Central memory CD4-positive, alpha-beta T cell (primary cell): Measurements from ENCODE around the gene SDHAF1.
"Not testable (repeated sequence)": the region's sequence is repeated elsewhere in the genome, so short reads cannot be mapped to it uniquely, and the experiment has no call there.

Experiments
- DNase-seq: peaks from one replicate; pipeline ENCODE4 v3.0.0; 2022

The SDHAF1 gene

GRCh38 chr19:36025541-36025940 is 30.6 kb downstream of the SDHAF1 start:
- no peak for DNase-seq

GRCh38 chr19:36026091-36026876 is 31.3 kb downstream of the SDHAF1 start:
- no peak for DNase-seq

DNA sequence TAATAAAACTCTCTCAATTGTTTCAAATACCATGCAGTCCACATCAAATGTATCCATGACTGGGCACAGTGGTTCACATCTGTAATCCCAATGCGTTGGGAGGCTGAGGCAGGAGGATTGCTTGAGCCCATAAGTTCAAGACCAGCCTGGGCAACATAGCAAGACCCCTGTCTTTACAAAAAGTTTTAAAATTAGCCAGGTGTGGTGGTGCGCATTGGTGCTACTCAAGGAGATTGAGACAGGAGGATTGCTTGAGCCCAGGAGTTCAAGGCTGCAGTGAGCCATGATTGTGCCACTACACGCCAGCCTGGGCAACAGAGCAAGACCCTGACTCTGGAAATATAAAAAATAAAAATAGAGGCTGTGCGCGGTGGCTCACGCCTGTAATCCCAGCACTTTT is 32.7 kb downstream of the SDHAF1 start:
- DNase-seq: no peak

- DNase-seq: no peak
These were observed 33.5 kb downstream of the SDHAF1 start for GRCh38 chr19:36028313-36029041.

- DNase-seq: no peak
These were observed 35.5 kb downstream of the SDHAF1 start for GRCh38 chr19:36030264-36031148.

- no peak for DNase-seq
These were observed 36.3 kb downstream of the SDHAF1 start for GRCh38 chr19:36031308-36031707.

DNA sequence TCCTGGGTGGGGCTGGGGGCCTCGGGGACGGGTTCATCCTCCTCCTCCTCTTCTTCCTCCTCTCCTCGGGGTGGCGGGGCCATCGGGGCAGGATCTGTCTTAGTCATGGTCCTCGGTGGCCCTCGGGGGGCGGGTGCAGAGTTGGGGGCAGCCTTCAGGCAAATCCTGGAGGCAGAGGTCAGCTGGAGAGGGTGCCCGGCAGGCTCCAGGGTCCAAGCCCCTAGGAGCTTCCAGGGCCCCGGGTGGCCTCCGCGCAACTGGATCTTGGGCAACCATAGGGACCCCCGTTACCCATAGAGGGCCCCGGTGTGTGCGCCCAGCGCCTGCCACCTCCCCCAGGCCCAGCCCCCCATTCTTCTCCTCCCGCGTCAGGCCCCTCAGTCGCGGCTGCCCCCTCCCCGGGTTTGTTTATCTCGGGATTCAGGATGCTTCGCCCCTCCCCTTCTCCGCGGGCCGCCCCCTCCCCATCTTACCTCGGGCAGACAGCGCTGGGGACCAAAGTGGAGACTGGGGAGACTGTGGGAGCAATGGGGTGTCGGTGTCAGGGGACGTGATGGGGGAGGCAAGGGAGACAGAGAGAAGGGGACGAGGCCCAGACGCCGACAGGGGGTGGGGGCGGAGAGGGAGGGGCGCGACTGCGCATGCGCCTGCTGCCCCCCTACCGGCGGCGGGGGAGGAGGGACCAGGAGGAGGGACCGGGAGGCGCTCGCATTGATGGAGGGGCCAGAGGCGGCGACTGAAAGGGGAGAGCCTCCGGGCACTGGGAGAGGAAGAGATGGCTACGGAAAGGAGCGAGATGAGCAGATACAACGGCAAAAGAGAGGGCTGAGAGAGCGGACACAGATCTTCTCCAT is 37.5 kb downstream of the SDHAF1 start, which contains the start of gene CLIP3:
Gene CLIP3 (minus strand): TSS at position 623 of the 854 bp plus-strand sequence. CDS start 516 bp downstream, at position 107.
- peak; percentile 12 for DNase-seq

DNA sequence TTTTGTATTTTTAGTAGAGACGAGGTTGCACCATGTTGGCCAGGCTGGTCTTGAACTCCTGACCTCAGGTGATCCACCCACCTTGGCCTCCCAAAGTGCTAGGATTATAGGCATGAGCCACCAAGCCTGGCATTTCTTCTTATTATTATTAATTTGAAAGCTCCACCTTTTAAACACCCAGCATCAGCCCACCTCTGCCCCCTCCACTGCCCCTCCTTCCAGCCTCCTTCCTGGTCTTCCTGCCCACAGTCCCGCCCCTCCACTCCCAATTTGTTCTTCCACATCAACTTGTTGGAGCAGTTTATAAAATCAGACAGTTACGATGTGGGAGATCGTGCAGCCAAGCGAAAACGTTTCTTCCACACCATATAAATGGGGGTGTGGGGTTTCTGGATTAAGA is 45.5 kb downstream of the SDHAF1 start:
- DNase-seq: no peak

- not testable (repeated sequence) for DNase-seq
These were observed 46.1 kb downstream of the SDHAF1 start for GRCh38 chr19:36041092-36041491.

DNA sequence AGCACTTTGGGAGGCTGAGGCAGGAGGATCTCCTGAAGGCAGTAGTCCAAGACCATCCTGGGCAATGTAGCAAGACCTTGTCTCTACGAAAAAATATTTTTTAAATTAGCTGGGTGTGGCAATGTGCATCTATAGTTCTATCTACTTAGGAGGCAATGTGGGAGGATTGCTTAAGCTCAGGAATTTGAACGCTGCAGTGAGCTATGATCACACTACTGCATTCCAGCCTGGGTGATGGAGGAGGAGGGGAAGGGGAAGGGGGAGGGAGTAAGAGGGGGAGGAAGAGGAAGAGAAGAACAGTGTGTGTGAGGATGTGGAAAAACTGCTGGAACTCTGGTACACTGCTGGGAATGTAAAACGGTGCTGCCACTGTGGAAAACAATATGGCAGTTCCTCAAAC is 46.8 kb downstream of the SDHAF1 start:
- no peak for DNase-seq

GRCh38 chr19:36043952-36044351 is 49.0 kb downstream of the SDHAF1 start:
- no peak for DNase-seq
